Neural progenitor cell (in vitro differentiated cells): ENCODE results near the gene SMARCD3.

Source experiments
- CTCF ChIP-seq: fragments of 200-600 bp; sonication (generic); IDR thresholded peaks from 2 replicates; pipeline ENCODE4 v1.5.1; 2017; ENCODE audit warnings: antibody characterized with exemption, mild to moderate bottlenecking
- EZH2 ChIP-seq: fragments of 200-600 bp; sonication (generic); IDR thresholded peaks from 2 replicates; pipeline ENCODE4 v1.6.1; 2017; ENCODE audit warnings: antibody characterized with exemption, mild to moderate bottlenecking, moderate library complexity

GRCh38 chr7:151238190-151238810 lies 10.2 kb downstream of the SMARCD3 start:
- TF ChIP-seq CTCF: no peak
- TF ChIP-seq EZH2: no peak
